HepG2 (cell line): ENCODE measurements around the gene COA7. TPM values are rescaled to one million over a fixed set of nuclear protein-coding genes. Genes with fewer than 3 reads are reported as not detected.

Source experiments
- ATAC-seq: fragments of 200-7000 bp; cut with Tn5 transposase; 3 replicates; pipeline ENCODE4 v1.9.1; 2020; ENCODE audit warnings: mild to moderate bottlenecking, moderate library complexity
- BruUV-seq: library from RNA; stranded (reverse); fragments of 400-500 nt; replicated peaks from 2 replicates; lab custom pipeline; 2021; lab: Mats Ljungman, UMichigan
- CTCF ChIA-PET: fragments of 300-600 bp; formaldehyde crosslinking; extraction: SDS; loops from one replicate; lab custom pipeline; 2021; ENCODE audit warnings: low total read pairs, inconsistent platforms, low intra/inter-chr PET ratio; lab: Yijun Ruan, JAX
- POLR2A ChIA-PET: fragments of 350-600 bp; sonication (Branson Sonifier 250); formaldehyde crosslinking; loops from one replicate; lab custom pipeline; 2020; ENCODE audit warnings: antibody characterized with exemption, inconsistent platforms; lab: Yijun Ruan, JAX
- DNase-seq: peaks from one replicate; pipeline ENCODE4 v3.0.0-alpha.2; 2015; ENCODE audit warnings: low spot score
- FAIRE-seq: peaks from 3 replicates; lab custom pipeline; 2011; peaks lifted over from hg19 to GRCh38; lab: Jason Lieb, UNC
- H2AFZ ChIP-seq: one replicate; pipeline ENCODE4 v1.6.1; 2011; ENCODE audit warnings: low read length, inconsistent platforms
- H3K27ac ChIP-seq: fragments of 300-600 bp; 3 replicates; pipeline ENCODE4 v1.8.0; 2011; ENCODE audit warnings: mixed run types, mild to moderate bottlenecking, mixed read lengths, low read length, inconsistent platforms; ENCODE audit not compliant: insufficient read depth; ENCODE audit errors: extremely low read length
- H3K27me3 ChIP-seq, 2 experiments: fragments of 200-600 bp in 1 of 2; 2 replicates in 1 of 2; 3 replicates in 1 of 2; pipeline versions ENCODE4 v1.6.0 to v1.8.0; 2011; ENCODE audit warnings: low read length in 2 of 2, mild to moderate bottlenecking in 2 of 2, moderate library complexity in 2 of 2, inconsistent platforms in 1 of 2; ENCODE audit not compliant: insufficient read depth in 2 of 2, control insufficient read depth in 1 of 2
- H3K36me3 ChIP-seq, 2 experiments: fragments of 200-600 bp in 1 of 2; replicated peaks in 1 of 2; 2 replicates in 1 of 2; 3 replicates in 1 of 2; pipeline versions ENCODE4 v1.5.1 to v1.8.0; 2011; ENCODE audit warnings: low read length in 2 of 2, inconsistent platforms in 1 of 2; ENCODE audit not compliant: insufficient read depth in 2 of 2, control insufficient read depth in 1 of 2
- H3K4me1 ChIP-seq: 2 replicates; pipeline ENCODE4 v1.5.1; 2012; ENCODE audit warnings: low read length, inconsistent platforms; ENCODE audit not compliant: insufficient read depth
- H3K4me2 ChIP-seq: 2 replicates; pipeline ENCODE4 v1.6.0; 2011; ENCODE audit warnings: low read depth, low read length, inconsistent platforms
- H3K4me3 ChIP-seq, 3 experiments: fragments of 200-600 bp in 1 of 3; sonication (generic), shearing (Covaris generic) in 1 of 3; replicated peaks in 1 of 3; 2 replicates each; pipeline ENCODE4 v1.5.1; 2011 to 2016; ENCODE audit warnings: low read length in 3 of 3, inconsistent platforms in 2 of 3, low read depth in 2 of 3, mild to moderate bottlenecking in 2 of 3, control low read depth in 1 of 3, mixed read lengths in 1 of 3; ENCODE audit not compliant: insufficient read depth in 1 of 3
- H3K79me2 ChIP-seq: one replicate; pipeline ENCODE4 v1.6.1; 2011; ENCODE audit warnings: low read length, inconsistent platforms; ENCODE audit not compliant: insufficient read depth
- H3K9ac ChIP-seq: 2 replicates; pipeline ENCODE4 v1.6.0; 2011; ENCODE audit warnings: mild to moderate bottlenecking, low read depth, low read length, inconsistent platforms; ENCODE audit not compliant: insufficient read depth
- H3K9me3 ChIP-seq: 2 replicates; pipeline ENCODE4 v1.5.1; 2012; ENCODE audit warnings: mild to moderate bottlenecking, low read length
- H4K20me1 ChIP-seq: 2 replicates; pipeline ENCODE4 v1.6.0; 2011; ENCODE audit warnings: inconsistent platforms, mild to moderate bottlenecking, low read length, moderate library complexity; ENCODE audit not compliant: insufficient read depth
- CBX5 ChIP-seq: sonication (generic); formaldehyde crosslinking; IDR thresholded peaks from 2 replicates; pipeline ENCODE4 v1.4.0; 2020; ENCODE audit warnings: missing genetic modification reagents, borderline replicate concordance
- CHCHD3 ChIP-seq: sonication (generic); formaldehyde crosslinking; IDR thresholded peaks from 2 replicates; pipeline ENCODE4 v1.8.0; 2022; ENCODE audit warnings: mild to moderate bottlenecking, missing genetic modification reagents, moderate library complexity
- GATAD1 ChIP-seq: IDR thresholded peaks from 2 replicates; pipeline ENCODE4 v1.6.1; 2016; ENCODE audit warnings: missing genetic modification reagents, missing compliant biosample characterization
- GTF3A ChIP-seq: sonication (generic); formaldehyde crosslinking; conservative IDR thresholded peaks from 2 replicates; pipeline ENCODE4 v1.4.0; 2020; ENCODE audit warnings: mild to moderate bottlenecking, missing genetic modification reagents
- KDM6A ChIP-seq: IDR thresholded peaks from 2 replicates; pipeline ENCODE4 v1.6.1; 2016; ENCODE audit warnings: low read depth
- PHF20 ChIP-seq: sonication (generic); formaldehyde crosslinking; IDR thresholded peaks from 2 replicates; pipeline ENCODE4 v1.5.0; 2020; ENCODE audit warnings: mild to moderate bottlenecking, missing genetic modification reagents
- SIX4 ChIP-seq: sonication (generic); formaldehyde crosslinking; IDR thresholded peaks from 2 replicates; pipeline ENCODE4 v1.4.0; 2020; ENCODE audit warnings: missing genetic modification reagents
- SP1 ChIP-seq, 2 experiments: fragments of 450-650 bp in 1 of 2; sonication (generic) in 1 of 2; formaldehyde crosslinking in 1 of 2; IDR thresholded peaks; 2 replicates each; pipeline versions ENCODE4 v1.4.0 to v1.6.1; 2016 to 2020; ENCODE audit warnings: missing genetic modification reagents in 1 of 2
- SP2 ChIP-seq: sonication (generic); formaldehyde crosslinking; IDR thresholded peaks from 2 replicates; pipeline ENCODE4 v1.5.1; 2020; ENCODE audit warnings: mild to moderate bottlenecking, missing genetic modification reagents
- ZKSCAN1 ChIP-seq: fragments of 150-350 bp; IDR thresholded peaks from 2 replicates; pipeline ENCODE4 v1.6.1; 2014; ENCODE audit warnings: low read length
- ZNF256 ChIP-seq: sonication (generic); formaldehyde crosslinking; conservative IDR thresholded peaks from 2 replicates; pipeline ENCODE4 v1.4.0; 2020; ENCODE audit warnings: missing genetic modification reagents
- ZNF512B ChIP-seq: sonication (generic); formaldehyde crosslinking; IDR thresholded peaks from 2 replicates; pipeline ENCODE4 v1.5.1; 2020; ENCODE audit warnings: missing genetic modification reagents, mild to moderate bottlenecking, borderline replicate concordance
- ZNF652 ChIP-seq: IDR thresholded peaks from 2 replicates; pipeline ENCODE4 v1.6.1; 2016; ENCODE audit warnings: low read depth, borderline replicate concordance
- WGBS: methylation state at CpG from one replicate; pipeline ENCODE4 v1.1.6; 2017; ENCODE audit warnings: low lambda C conversion rate; 5-methylcytosine and 5-hydroxymethylcytosine counted together
- in situ Hi-C: cut with HindIII; loops from 2 replicates; pipeline ENCODE4 v1.10.0; 2017; ENCODE audit warnings: low pct_unique_long_range_greater_than_20kb; ENCODE audit not compliant: extremely low pct_ligation_motif_present
- intact Hi-C: fragments of 100-400 bp; cut with micrococcal nuclease; formaldehyde crosslinking; loops from one replicate; pipeline ENCODE4 v1.10.0; 2022; ENCODE audit not compliant: unreplicated experiment
- polyA plus RNA-seq, 8 experiments: library from polyadenylated mRNA; depleted of rRNA in 3 of 8; stranded (reverse) in 7 of 8; unstranded in 1 of 8; fragments of >200 nt; fragmentation: Illumina TruSeq in 4 of 8; extraction: Trizol in 4 of 8; gene quantifications; 2 replicates each; pipeline versions ENCODE4 v1.2.1 to v1.2.3, GENCODE V29; 2011 to 2016; ENCODE audit warnings: low read depth in 4 of 8, missing spikeins in 1 of 8, mixed read lengths in 1 of 8; ENCODE audit not compliant: insufficient read depth in 1 of 8
- total RNA-seq, 5 experiments: library from RNA; depleted of rRNA; stranded (reverse); fragments of >200 nt; fragmentation: Illumina TruSeq; extraction: Trizol; gene quantifications; 2 replicates each; pipeline ENCODE4 v1.2.3, GENCODE V29; 2016; ENCODE audit warnings: low read depth in 1 of 5
- TF ChIP-seq, protein P1 (sequence below): sonication (generic); formaldehyde crosslinking; IDR thresholded peaks from 2 replicates; pipeline ENCODE4 v1.8.0; 2022; ENCODE audit warnings: mild to moderate bottlenecking, missing genetic modification reagents, moderate library complexity
- TF ChIP-seq, protein P2 (sequence below): sonication (generic); formaldehyde crosslinking; IDR thresholded peaks from 2 replicates; pipeline ENCODE4 v1.4.0; 2020; ENCODE audit warnings: missing genetic modification reagents, mild to moderate bottlenecking, borderline replicate concordance

Gene COA7
- total and polyA plus RNA-seq, 2 of the 13 experiments (the other 11 are each of a cell fraction or from before 2014, with no cell fraction given): 12.3 to 30.4 TPM

- TF ChIP-seq ZNF512B (CRISPR knock-in tag): no peak
- TF ChIP-seq SIX4: no peak
- peak; percentile 29; the same call in 1 of the 2 replicates for TF ChIP-seq CBX5
- peak; percentile 88 for TF ChIP-seq GATAD1 (CRISPR knock-in tag)
- TF ChIP-seq SP1 (IDR thresholded peaks at IDR 0.05): no peak
- peak; percentile 64; the same call in 1 of the 2 replicates for TF ChIP-seq SP1 (CRISPR knock-in tag; IDR thresholded peaks at IDR 0.05)
- TF ChIP-seq, protein P1, sequence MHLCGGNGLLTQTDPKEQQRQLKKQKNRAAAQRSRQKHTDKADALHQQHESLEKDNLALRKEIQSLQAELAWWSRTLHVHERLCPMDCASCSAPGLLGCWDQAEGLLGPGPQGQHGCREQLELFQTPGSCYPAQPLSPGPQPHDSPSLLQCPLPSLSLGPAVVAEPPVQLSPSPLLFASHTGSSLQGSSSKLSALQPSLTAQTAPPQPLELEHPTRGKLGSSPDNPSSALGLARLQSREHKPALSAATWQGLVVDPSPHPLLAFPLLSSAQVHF (CRISPR knock-in tag): peak; percentile 86
Measured at GRCh38 chr1:52697795-52698674, at the start of gene COA7 (continued).

- Histone ChIP-seq H3K36me3 (no peaks in the 10 kb centered on the region), H4K20me1 (no peaks in the 10 kb centered on the region), H3K79me2 (no peaks in the 10 kb centered on the region)
- CTCF ChIA-PET: interaction anchor here (1.4 kb wide), 1 partner anchor 47 kb away, joined by 5 read pairs; no protein-coding TSS in a partner anchor
- intact Hi-C loops: no loop called here
- in situ Hi-C loops: no loop called here
- BruUV-seq: no TSS peak
- no peak for ATAC-seq
- DNase-seq: no peak
- FAIRE-seq: no peak
- TF ChIP-seq CHCHD3 (no peak), ZNF256 (no peak), SP2 (CRISPR knock-in tag) (no peak), PHF20 (CRISPR knock-in tag) (no peak), ZKSCAN1 (no peak), ZNF652 (CRISPR knock-in tag) (peak; percentile 81), KDM6A (CRISPR knock-in tag) (no peak), GTF3A (CRISPR knock-in tag) (no peak)
- TF ChIP-seq, protein P2, sequence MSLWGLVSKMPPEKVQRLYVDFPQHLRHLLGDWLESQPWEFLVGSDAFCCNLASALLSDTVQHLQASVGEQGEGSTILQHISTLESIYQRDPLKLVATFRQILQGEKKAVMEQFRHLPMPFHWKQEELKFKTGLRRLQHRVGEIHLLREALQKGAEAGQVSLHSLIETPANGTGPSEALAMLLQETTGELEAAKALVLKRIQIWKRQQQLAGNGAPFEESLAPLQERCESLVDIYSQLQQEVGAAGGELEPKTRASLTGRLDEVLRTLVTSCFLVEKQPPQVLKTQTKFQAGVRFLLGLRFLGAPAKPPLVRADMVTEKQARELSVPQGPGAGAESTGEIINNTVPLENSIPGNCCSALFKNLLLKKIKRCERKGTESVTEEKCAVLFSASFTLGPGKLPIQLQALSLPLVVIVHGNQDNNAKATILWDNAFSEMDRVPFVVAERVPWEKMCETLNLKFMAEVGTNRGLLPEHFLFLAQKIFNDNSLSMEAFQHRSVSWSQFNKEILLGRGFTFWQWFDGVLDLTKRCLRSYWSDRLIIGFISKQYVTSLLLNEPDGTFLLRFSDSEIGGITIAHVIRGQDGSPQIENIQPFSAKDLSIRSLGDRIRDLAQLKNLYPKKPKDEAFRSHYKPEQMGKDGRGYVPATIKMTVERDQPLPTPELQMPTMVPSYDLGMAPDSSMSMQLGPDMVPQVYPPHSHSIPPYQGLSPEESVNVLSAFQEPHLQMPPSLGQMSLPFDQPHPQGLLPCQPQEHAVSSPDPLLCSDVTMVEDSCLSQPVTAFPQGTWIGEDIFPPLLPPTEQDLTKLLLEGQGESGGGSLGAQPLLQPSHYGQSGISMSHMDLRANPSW (CRISPR knock-in tag): no peak
- TF ChIP-seq, all 625 proteins: peak for 1
- Histone ChIP-seq H3K27me3 (no peaks in the 10 kb centered on the region), H3K9ac (no peak overlapping the region), H3K4me2 (no peak overlapping the region), H3K4me1 (peaks cover 27% of the 10 kb centered on the region), H3K4me3 (no peak overlapping the region), H3K9me3 (no peaks in the 10 kb centered on the region), H3K27ac (no peak overlapping the region), H2AFZ (no peak overlapping the region)
- POLR2A ChIA-PET: no interaction called here
- WGBS: 96% methylated on average over 1 of the region's 1 CpG
Measured at GRCh38 chr1:52747450-52747849, 49.3 kb upstream of the COA7 start.
